K562 (cell line): ENCODE results near the gene PCED1B. TPM values are rescaled to one million over a fixed set of nuclear protein-coding genes. Genes with fewer than 3 reads are reported as not detected.

ENCODE experiments used
- BRCA1 ChIP-seq, 2 experiments: fragments of 450-650 bp in 1 of 2; sonication (generic) in 1 of 2; formaldehyde crosslinking in 1 of 2; IDR thresholded peaks; 2 replicates each; pipeline versions ENCODE4 v1.5.0 to v1.6.1; 2017 to 2020; ENCODE audit warnings: mild to moderate bottlenecking in 1 of 2, missing genetic modification reagents in 1 of 2
- HNRNPH1 ChIP-seq: fragments of 200-400 bp; formaldehyde crosslinking; optimal IDR thresholded peaks from 2 replicates; pipeline ENCODE3; 2017; ENCODE audit warnings: low read depth, mild to moderate bottlenecking, low read length, moderate library complexity
- PHF21A ChIP-seq: fragments of 450-650 bp; IDR thresholded peaks from 2 replicates; pipeline ENCODE4 v1.6.1; 2017; ENCODE audit warnings: low read depth, borderline replicate concordance
- PTTG1 ChIP-seq: fragments of 450-650 bp; IDR thresholded peaks from 2 replicates; pipeline ENCODE4 v1.6.1; 2016; ENCODE audit warnings: low read depth, mild to moderate bottlenecking, missing genetic modification characterization, missing compliant biosample characterization
- SAP30 ChIP-seq: fragments of 200-600 bp; sonication (generic); IDR thresholded peaks from 2 replicates; pipeline ENCODE4 v1.6.1; 2012; ENCODE audit warnings: borderline replicate concordance, low read depth, mild to moderate bottlenecking, moderate library complexity, low read length, control low read depth, inconsistent platforms; ENCODE audit not compliant: insufficient read depth, poor library complexity, severe bottlenecking
- SUPT5H ChIP-seq: fragments of 450-650 bp; IDR thresholded peaks from 2 replicates; pipeline ENCODE4 v1.6.1; 2016
- YBX1 ChIP-seq: fragments of 450-650 bp; IDR thresholded peaks from 2 replicates; pipeline ENCODE4 v1.7.1; 2016; ENCODE audit warnings: mild to moderate bottlenecking
- polyA plus RNA-seq, 8 experiments: library from polyadenylated mRNA; depleted of rRNA in 4 of 8; stranded (reverse) in 5 of 8; unstranded in 3 of 8; fragments of >200 nt; fragmentation: Nextera tagmentation in 2 of 8; fragmentation: Illumina TruSeq in 1 of 8; extraction: Ambion mirVana in 2 of 8; extraction: Trizol in 1 of 8; gene quantifications; 2 replicates each; pipeline versions ENCODE4 v1.2.1 to v1.2.3, GENCODE V29; 2011 to 2014; ENCODE audit warnings: inconsistent platforms in 1 of 8, missing spikeins in 1 of 8
- total RNA-seq, 7 experiments: library from RNA; depleted of rRNA in 6 of 7; stranded (reverse); fragments of >200 nt in 6 of 7; fragmentation: Illumina TruSeq in 2 of 7; extraction: Trizol in 2 of 7; gene quantifications; 2 replicates each; pipeline versions ENCODE4 v1.2.1 to v1.2.3, GENCODE V29; 2011 to 2021; ENCODE audit warnings: low replicate concordance in 1 of 7
- TF ChIP-seq, protein P1 (sequence below): IDR thresholded peaks from 2 replicates; pipeline ENCODE4 v1.6.1; 2012; ENCODE audit warnings: low read depth, low read length, improper control_type of control experiment, borderline replicate concordance
- TF ChIP-seq, protein P2 (sequence below): fragments of 450-650 bp; IDR thresholded peaks from 2 replicates; pipeline ENCODE4 v1.6.1; 2018; ENCODE audit not compliant: partially characterized antibody
- TF ChIP-seq, protein P3 (sequence below): fragments of 450-650 bp; IDR thresholded peaks from 2 replicates; pipeline ENCODE4 v1.6.1; 2017; ENCODE audit warnings: antibody characterized with exemption
- TF ChIP-seq, protein P4 (sequence below): sonication (generic); formaldehyde crosslinking; IDR thresholded peaks from 2 replicates; pipeline ENCODE4 v1.8.0; 2022; ENCODE audit warnings: mild to moderate bottlenecking, missing genetic modification reagents
- TF ChIP-seq, protein P5 (sequence below): fragments of 450-650 bp; formaldehyde crosslinking; IDR thresholded peaks from 2 replicates; pipeline ENCODE4 v1.4.0; 2022; ENCODE audit warnings: mild to moderate bottlenecking, moderate library complexity
- TF ChIP-seq, protein P6 (sequence below): sonication (generic); formaldehyde crosslinking; IDR thresholded peaks from 2 replicates; pipeline ENCODE4 v1.8.0; 2022; ENCODE audit warnings: mild to moderate bottlenecking, missing genetic modification reagents

The PCED1B gene
- total and polyA plus RNA-seq, 9 of the 15 experiments (the other 6 are each of a cell fraction or from before 2014, with no cell fraction given), result 1.2 to 9.3 (median 2.5) TPM

DNA sequence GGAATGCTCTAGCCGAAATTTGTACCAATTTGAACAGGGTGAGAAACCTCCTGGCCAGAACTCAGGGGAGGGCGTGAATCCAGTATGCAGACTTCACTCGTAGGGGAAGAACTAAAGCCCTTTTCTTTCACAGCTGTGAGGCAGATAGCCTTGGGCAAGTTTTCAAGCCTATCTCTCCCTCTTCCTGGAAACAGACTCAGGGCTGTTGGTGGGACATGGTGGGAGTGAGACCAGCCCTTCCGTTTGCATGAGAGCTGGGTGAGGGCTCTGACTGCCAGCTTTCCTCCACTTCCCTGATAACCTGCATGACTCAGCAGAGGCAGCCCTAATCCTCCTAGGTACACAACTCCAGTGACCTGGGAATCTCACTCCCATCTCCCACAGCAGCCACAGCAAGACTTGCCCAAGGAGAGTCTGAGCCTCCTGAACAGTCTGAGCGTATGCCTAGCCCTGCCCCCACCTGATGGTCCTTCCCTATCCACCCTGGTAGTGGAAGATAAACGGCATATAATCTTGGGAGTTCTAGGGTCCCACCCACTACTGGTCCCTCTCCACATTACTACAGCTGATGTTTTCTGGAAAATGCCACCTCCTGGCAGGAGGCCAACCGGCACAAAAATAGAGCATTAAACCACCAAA, 170.4 kb downstream of the PCED1B start (continued):
- TF ChIP-seq, protein P1, sequence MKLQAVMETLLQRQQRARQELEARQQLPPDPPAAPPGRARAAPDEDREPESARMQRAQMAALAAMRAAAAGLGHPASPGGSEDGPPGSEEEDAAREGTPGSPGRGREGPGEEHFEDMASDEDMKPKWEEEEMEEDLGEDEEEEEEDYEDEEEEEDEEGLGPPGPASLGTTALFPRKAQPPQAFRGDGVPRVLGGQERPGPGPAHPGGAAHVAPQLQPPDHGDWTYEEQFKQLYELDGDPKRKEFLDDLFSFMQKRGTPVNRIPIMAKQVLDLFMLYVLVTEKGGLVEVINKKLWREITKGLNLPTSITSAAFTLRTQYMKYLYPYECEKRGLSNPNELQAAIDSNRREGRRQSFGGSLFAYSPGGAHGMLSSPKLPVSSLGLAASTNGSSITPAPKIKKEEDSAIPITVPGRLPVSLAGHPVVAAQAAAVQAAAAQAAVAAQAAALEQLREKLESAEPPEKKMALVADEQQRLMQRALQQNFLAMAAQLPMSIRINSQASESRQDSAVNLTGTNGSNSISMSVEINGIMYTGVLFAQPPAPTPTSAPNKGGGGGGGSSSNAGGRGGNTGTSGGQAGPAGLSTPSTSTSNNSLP, result no peak
- TF ChIP-seq HNRNPH1 (no peak), BRCA1 (IDR thresholded peaks at IDR 0.05) (no peak), BRCA1 (CRISPR knock-in tag; IDR thresholded peaks at IDR 0.05) (no peak), PTTG1 (no peak), SAP30 (no peak), YBX1 (no peak), PHF21A (no peak), SUPT5H (peak; percentile 50)
- TF ChIP-seq, protein P2, sequence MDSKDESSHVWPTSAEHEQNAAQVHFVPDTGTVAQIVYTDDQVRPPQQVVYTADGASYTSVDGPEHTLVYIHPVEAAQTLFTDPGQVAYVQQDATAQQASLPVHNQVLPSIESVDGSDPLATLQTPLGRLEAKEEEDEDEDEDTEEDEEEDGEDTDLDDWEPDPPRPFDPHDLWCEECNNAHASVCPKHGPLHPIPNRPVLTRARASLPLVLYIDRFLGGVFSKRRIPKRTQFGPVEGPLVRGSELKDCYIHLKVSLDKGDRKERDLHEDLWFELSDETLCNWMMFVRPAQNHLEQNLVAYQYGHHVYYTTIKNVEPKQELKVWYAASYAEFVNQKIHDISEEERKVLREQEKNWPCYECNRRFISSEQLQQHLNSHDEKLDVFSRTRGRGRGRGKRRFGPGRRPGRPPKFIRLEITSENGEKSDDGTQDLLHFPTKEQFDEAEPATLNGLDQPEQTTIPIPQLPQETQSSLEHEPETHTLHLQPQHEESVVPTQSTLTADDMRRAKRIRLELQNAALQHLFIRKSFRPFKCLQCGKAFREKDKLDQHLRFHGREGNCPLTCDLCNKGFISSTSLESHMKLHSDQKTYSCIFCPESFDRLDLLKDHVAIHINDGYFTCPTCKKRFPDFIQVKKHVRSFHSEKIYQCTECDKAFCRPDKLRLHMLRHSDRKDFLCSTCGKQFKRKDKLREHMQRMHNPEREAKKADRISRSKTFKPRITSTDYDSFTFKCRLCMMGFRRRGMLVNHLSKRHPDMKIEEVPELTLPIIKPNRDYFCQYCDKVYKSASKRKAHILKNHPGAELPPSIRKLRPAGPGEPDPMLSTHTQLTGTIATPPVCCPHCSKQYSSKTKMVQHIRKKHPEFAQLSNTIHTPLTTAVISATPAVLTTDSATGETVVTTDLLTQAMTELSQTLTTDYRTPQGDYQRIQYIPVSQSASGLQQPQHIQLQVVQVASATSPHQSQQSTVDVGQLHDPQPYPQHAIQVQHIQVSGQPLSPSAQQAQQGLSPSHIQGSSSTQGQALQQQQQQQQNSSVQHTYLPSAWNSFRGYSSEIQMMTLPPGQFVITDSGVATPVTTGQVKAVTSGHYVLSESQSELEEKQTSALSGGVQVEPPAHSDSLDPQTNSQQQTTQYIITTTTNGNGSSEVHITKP, result no peak
- TF ChIP-seq, protein P3, sequence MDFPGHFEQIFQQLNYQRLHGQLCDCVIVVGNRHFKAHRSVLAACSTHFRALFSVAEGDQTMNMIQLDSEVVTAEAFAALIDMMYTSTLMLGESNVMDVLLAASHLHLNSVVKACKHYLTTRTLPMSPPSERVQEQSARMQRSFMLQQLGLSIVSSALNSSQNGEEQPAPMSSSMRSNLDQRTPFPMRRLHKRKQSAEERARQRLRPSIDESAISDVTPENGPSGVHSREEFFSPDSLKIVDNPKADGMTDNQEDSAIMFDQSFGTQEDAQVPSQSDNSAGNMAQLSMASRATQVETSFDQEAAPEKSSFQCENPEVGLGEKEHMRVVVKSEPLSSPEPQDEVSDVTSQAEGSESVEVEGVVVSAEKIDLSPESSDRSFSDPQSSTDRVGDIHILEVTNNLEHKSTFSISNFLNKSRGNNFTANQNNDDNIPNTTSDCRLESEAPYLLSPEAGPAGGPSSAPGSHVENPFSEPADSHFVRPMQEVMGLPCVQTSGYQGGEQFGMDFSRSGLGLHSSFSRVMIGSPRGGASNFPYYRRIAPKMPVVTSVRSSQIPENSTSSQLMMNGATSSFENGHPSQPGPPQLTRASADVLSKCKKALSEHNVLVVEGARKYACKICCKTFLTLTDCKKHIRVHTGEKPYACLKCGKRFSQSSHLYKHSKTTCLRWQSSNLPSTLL, result no peak
- TF ChIP-seq, protein P4, sequence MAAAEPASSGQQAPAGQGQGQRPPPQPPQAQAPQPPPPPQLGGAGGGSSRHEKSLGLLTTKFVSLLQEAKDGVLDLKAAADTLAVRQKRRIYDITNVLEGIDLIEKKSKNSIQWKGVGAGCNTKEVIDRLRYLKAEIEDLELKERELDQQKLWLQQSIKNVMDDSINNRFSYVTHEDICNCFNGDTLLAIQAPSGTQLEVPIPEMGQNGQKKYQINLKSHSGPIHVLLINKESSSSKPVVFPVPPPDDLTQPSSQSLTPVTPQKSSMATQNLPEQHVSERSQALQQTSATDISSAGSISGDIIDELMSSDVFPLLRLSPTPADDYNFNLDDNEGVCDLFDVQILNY (CRISPR knock-in tag), result no peak
- TF ChIP-seq, protein P5, sequence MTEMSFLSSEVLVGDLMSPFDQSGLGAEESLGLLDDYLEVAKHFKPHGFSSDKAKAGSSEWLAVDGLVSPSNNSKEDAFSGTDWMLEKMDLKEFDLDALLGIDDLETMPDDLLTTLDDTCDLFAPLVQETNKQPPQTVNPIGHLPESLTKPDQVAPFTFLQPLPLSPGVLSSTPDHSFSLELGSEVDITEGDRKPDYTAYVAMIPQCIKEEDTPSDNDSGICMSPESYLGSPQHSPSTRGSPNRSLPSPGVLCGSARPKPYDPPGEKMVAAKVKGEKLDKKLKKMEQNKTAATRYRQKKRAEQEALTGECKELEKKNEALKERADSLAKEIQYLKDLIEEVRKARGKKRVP (CRISPR knock-in tag), result no peak
- TF ChIP-seq, protein P6, sequence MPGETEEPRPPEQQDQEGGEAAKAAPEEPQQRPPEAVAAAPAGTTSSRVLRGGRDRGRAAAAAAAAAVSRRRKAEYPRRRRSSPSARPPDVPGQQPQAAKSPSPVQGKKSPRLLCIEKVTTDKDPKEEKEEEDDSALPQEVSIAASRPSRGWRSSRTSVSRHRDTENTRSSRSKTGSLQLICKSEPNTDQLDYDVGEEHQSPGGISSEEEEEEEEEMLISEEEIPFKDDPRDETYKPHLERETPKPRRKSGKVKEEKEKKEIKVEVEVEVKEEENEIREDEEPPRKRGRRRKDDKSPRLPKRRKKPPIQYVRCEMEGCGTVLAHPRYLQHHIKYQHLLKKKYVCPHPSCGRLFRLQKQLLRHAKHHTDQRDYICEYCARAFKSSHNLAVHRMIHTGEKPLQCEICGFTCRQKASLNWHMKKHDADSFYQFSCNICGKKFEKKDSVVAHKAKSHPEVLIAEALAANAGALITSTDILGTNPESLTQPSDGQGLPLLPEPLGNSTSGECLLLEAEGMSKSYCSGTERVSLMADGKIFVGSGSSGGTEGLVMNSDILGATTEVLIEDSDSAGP, result no peak
